HepG2 (cell line): Measurements from ENCODE around the gene FXR2. TPM values are rescaled to one million over a fixed set of nuclear protein-coding genes. Genes with fewer than 3 reads are reported as not detected.
A peak's percentile ranks its signal among the peaks of the same experiment; 100 is the strongest.

Experiments
- AHR ChIP-seq: IDR thresholded peaks from 2 replicates; pipeline ENCODE4 v1.6.1; 2018; ENCODE audit warnings: missing genetic modification reagents, missing compliant biosample characterization
- DNMT3B ChIP-seq: conservative IDR thresholded peaks from 2 replicates; pipeline ENCODE4 v1.6.1; 2016; ENCODE audit warnings: missing biosample characterization, control low read depth
- DPF2 ChIP-seq: sonication (generic); formaldehyde crosslinking; IDR thresholded peaks from 2 replicates; pipeline ENCODE4 v1.4.0; 2020; ENCODE audit warnings: mild to moderate bottlenecking, low read depth, missing genetic modification reagents, borderline replicate concordance
- KDM2A ChIP-seq: sonication (generic); formaldehyde crosslinking; IDR thresholded peaks from 2 replicates; pipeline ENCODE4 v1.4.0; 2020; ENCODE audit warnings: low read depth, missing genetic modification reagents, borderline replicate concordance
- MXI1 ChIP-seq: IDR thresholded peaks from 3 replicates; pipeline ENCODE4 v1.6.1; 2012; ENCODE audit warnings: low read depth, low read length, inconsistent platforms, borderline replicate concordance
- PHF8 ChIP-seq: sonication (generic); formaldehyde crosslinking; IDR thresholded peaks from 2 replicates; pipeline ENCODE4 v1.5.0; 2020; ENCODE audit warnings: missing genetic modification reagents
- RAD21 ChIP-seq: fragments of 450-650 bp; formaldehyde crosslinking; IDR thresholded peaks from 2 replicates; pipeline ENCODE4 v1.5.0; 2020; ENCODE audit warnings: mild to moderate bottlenecking
- SAP130 ChIP-seq: IDR thresholded peaks from 2 replicates; pipeline ENCODE4 v1.6.1; 2016; ENCODE audit warnings: low read depth
- SP4 ChIP-seq: sonication (generic); formaldehyde crosslinking; IDR thresholded peaks from 2 replicates; pipeline ENCODE4 v1.8.1; 2023; ENCODE audit warnings: mild to moderate bottlenecking, missing genetic modification reagents
- SPEN ChIP-seq: sonication (generic); formaldehyde crosslinking; IDR thresholded peaks from 2 replicates; pipeline ENCODE4 v1.5.1; 2020; ENCODE audit warnings: low read depth, mild to moderate bottlenecking, missing genetic modification reagents
- ZC3H13 ChIP-seq: sonication (generic); formaldehyde crosslinking; IDR thresholded peaks from 2 replicates; pipeline ENCODE4 v1.8.1; 2023; ENCODE audit warnings: mild to moderate bottlenecking, missing genetic modification reagents, moderate library complexity
- ZFY ChIP-seq: sonication (generic); formaldehyde crosslinking; IDR thresholded peaks from 2 replicates; pipeline ENCODE4 v1.4.0; 2020; ENCODE audit warnings: missing genetic modification reagents
- ZMYM3 ChIP-seq: sonication (generic); formaldehyde crosslinking; IDR thresholded peaks from 2 replicates; pipeline ENCODE4 v1.5.1; 2020; ENCODE audit warnings: mild to moderate bottlenecking, missing genetic modification reagents
- ZNF234 ChIP-seq: sonication (generic); formaldehyde crosslinking; conservative IDR thresholded peaks from 2 replicates; pipeline ENCODE4 v1.5.1; 2020; ENCODE audit warnings: mild to moderate bottlenecking, missing genetic modification reagents
- ZNF333 ChIP-seq: sonication (generic); formaldehyde crosslinking; IDR thresholded peaks from 2 replicates; pipeline ENCODE4 v1.4.0; 2020; ENCODE audit warnings: mild to moderate bottlenecking, missing genetic modification reagents, borderline replicate concordance
- ZNF746 ChIP-seq: sonication (generic); formaldehyde crosslinking; IDR thresholded peaks from 2 replicates; pipeline ENCODE4 v1.8.0; 2022; ENCODE audit warnings: mild to moderate bottlenecking, missing genetic modification reagents
- polyA plus RNA-seq, 8 experiments: library from polyadenylated mRNA; depleted of rRNA in 3 of 8; stranded (reverse) in 7 of 8; unstranded in 1 of 8; fragments of >200 nt; fragmentation: Illumina TruSeq in 4 of 8; extraction: Trizol in 4 of 8; gene quantifications; 2 replicates each; pipeline versions ENCODE4 v1.2.1 to v1.2.3, GENCODE V29; 2011 to 2016; ENCODE audit warnings: low read depth in 4 of 8, missing spikeins in 1 of 8, mixed read lengths in 1 of 8; ENCODE audit not compliant: insufficient read depth in 1 of 8
- total RNA-seq, 5 experiments: library from RNA; depleted of rRNA; stranded (reverse); fragments of >200 nt; fragmentation: Illumina TruSeq; extraction: Trizol; gene quantifications; 2 replicates each; pipeline ENCODE4 v1.2.3, GENCODE V29; 2016; ENCODE audit warnings: low read depth in 1 of 5
- TF ChIP-seq, protein P1 (sequence below): sonication (generic); formaldehyde crosslinking; IDR thresholded peaks from 2 replicates; pipeline ENCODE4 v1.5.1; 2020; ENCODE audit warnings: mild to moderate bottlenecking, moderate library complexity, missing genetic modification reagents
- TF ChIP-seq, protein P2 (sequence below): conservative IDR thresholded peaks from 2 replicates; pipeline ENCODE4 v1.6.1; 2018; ENCODE audit warnings: missing genetic modification reagents
- TF ChIP-seq, protein P3 (sequence below): sonication (generic); formaldehyde crosslinking; IDR thresholded peaks from 2 replicates; pipeline ENCODE4 v1.8.1; 2023; ENCODE audit warnings: mild to moderate bottlenecking, moderate library complexity, missing genetic modification reagents
- TF ChIP-seq, protein P4 (sequence below): sonication (generic); formaldehyde crosslinking; IDR thresholded peaks from 2 replicates; pipeline ENCODE4 v1.4.0; 2020; ENCODE audit warnings: missing genetic modification reagents

Gene FXR2
- total and polyA plus RNA-seq, 2 of the 13 experiments (the other 11 are each of a cell fraction or from before 2014, with no cell fraction given) = 20.9 to 24.4 TPM

DNA sequence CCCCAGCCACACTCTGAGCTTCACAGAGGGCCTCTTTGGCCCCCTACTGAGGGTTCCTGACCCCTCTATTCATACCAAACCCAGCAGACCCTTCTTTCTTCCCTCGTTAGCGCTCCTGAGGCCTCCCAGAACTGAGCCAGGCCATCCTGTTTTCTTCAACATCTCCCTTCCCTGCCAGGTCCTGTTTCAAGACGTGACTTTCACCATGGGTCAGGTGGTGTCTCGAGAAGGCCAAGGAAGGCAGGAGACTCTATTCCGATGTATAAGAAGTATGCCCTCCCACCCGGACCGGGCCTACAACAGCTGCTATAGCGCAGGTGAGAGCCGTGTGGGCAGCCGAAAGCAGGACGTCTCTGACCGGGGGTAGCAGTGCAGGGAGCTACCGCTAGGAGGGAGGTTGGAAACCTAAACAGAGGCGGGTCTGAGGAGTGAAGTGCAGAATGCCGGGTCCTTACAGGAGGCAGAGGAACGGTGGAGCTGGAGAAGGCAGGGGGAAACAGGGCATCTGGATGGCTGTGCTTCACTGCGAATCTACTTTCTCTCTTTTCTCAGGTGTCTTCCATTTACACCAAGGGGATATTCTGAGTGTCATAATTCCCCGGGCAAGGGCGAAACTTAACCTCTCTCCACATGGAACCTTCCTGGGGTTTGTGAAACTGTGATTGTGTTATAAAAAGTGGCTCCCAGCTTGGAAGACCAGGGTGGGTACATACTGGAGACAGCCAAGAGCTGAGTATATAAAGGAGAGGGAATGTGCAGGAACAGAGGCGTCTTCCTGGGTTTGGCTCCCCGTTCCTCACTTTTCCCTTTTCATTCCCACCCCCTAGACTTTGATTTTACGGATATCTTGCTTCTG lies 54.3 kb downstream of the FXR2 start (continued):
- TF ChIP-seq DNMT3B (CRISPR knock-in tag) = 0 out of 2 replicates have a peak, but pooled peaks have one; percentile 28
- 0 out of 2 replicates have a peak, but pooled peaks have one; percentile 35 for TF ChIP-seq ZNF234 (CRISPR knock-in tag)
- TF ChIP-seq SAP130 (CRISPR knock-in tag) = peak; percentile 36; the same call in 1 of the 2 replicates
- TF ChIP-seq, protein P1, sequence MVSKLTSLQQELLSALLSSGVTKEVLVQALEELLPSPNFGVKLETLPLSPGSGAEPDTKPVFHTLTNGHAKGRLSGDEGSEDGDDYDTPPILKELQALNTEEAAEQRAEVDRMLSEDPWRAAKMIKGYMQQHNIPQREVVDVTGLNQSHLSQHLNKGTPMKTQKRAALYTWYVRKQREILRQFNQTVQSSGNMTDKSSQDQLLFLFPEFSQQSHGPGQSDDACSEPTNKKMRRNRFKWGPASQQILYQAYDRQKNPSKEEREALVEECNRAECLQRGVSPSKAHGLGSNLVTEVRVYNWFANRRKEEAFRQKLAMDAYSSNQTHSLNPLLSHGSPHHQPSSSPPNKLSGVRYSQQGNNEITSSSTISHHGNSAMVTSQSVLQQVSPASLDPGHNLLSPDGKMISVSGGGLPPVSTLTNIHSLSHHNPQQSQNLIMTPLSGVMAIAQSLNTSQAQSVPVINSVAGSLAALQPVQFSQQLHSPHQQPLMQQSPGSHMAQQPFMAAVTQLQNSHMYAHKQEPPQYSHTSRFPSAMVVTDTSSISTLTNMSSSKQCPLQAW (CRISPR knock-in tag) = 0 out of 2 replicates have a peak, but pooled peaks have one; percentile 18
- TF ChIP-seq, protein P2, sequence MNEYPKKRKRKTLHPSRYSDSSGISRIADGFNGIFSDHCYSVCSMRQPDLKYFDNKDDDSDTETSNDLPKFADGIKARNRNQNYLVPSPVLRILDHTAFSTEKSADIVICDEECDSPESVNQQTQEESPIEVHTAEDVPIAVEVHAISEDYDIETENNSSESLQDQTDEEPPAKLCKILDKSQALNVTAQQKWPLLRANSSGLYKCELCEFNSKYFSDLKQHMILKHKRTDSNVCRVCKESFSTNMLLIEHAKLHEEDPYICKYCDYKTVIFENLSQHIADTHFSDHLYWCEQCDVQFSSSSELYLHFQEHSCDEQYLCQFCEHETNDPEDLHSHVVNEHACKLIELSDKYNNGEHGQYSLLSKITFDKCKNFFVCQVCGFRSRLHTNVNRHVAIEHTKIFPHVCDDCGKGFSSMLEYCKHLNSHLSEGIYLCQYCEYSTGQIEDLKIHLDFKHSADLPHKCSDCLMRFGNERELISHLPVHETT (CRISPR knock-in tag) = no peak
- TF ChIP-seq DPF2 (CRISPR knock-in tag) = no peak
- TF ChIP-seq ZNF746 (CRISPR knock-in tag) = no peak
- 0 out of 3 replicates have a peak, but pooled peaks have one; percentile 18 for TF ChIP-seq MXI1
- TF ChIP-seq, protein P3, sequence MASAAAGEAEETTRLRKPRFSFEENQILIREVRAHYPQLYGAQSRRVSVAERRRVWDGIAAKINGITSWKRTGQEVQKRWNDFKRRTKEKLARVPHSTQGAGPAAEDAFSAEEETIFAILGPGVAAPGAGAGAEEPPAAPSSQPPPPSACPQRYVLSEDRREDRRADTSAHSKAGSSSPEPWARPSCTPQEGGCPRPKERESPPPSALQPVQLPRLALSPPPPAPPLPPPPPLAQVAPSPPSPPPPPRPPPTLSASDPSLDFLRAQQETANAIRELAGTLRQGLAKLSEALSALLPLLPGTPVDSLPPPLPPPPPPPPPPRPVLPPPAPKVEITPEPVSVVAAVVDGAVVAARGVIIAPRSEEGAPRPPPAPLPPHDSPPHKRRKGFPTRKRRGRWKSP (CRISPR knock-in tag) = no peak
- TF ChIP-seq ZC3H13 (CRISPR knock-in tag) = peak; percentile 43; the same call in 1 of the 2 replicates
- peak; percentile 49 for TF ChIP-seq ZFY (CRISPR knock-in tag)
- TF ChIP-seq, protein P4, sequence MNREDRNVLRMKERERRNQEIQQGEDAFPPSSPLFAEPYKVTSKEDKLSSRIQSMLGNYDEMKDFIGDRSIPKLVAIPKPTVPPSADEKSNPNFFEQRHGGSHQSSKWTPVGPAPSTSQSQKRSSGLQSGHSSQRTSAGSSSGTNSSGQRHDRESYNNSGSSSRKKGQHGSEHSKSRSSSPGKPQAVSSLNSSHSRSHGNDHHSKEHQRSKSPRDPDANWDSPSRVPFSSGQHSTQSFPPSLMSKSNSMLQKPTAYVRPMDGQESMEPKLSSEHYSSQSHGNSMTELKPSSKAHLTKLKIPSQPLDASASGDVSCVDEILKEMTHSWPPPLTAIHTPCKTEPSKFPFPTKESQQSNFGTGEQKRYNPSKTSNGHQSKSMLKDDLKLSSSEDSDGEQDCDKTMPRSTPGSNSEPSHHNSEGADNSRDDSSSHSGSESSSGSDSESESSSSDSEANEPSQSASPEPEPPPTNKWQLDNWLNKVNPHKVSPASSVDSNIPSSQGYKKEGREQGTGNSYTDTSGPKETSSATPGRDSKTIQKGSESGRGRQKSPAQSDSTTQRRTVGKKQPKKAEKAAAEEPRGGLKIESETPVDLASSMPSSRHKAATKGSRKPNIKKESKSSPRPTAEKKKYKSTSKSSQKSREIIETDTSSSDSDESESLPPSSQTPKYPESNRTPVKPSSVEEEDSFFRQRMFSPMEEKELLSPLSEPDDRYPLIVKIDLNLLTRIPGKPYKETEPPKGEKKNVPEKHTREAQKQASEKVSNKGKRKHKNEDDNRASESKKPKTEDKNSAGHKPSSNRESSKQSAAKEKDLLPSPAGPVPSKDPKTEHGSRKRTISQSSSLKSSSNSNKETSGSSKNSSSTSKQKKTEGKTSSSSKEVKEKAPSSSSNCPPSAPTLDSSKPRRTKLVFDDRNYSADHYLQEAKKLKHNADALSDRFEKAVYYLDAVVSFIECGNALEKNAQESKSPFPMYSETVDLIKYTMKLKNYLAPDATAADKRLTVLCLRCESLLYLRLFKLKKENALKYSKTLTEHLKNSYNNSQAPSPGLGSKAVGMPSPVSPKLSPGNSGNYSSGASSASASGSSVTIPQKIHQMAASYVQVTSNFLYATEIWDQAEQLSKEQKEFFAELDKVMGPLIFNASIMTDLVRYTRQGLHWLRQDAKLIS (CRISPR knock-in tag) = no peak
- TF ChIP-seq KDM2A = peak; percentile 27; the same call in 1 of the 2 replicates
- TF ChIP-seq RAD21 = peak; percentile 18; the same call in 1 of the 2 replicates
- 0 out of 2 replicates have a peak, but pooled peaks have one; percentile 20 for TF ChIP-seq ZMYM3 (CRISPR knock-in tag)
- 0 out of 2 replicates have a peak, but pooled peaks have one; percentile 13 for TF ChIP-seq SPEN (CRISPR knock-in tag)
- no peak for TF ChIP-seq SP4 (CRISPR knock-in tag)
- TF ChIP-seq ZNF333 = no peak
- peak; percentile 34; the same call in 1 of the 2 replicates for TF ChIP-seq PHF8 (CRISPR knock-in tag)
- TF ChIP-seq AHR (CRISPR knock-in tag) = peak; percentile 71; the same call in 1 of the 2 replicates
